Type B pancreatic cell (in vitro differentiated cells): ENCODE results near the gene RAB20. TPM values are rescaled to one million over a fixed set of nuclear protein-coding genes. Genes with fewer than 3 reads are reported as not detected.

Source experiments
- DNase-seq: peaks from one replicate; pipeline ENCODE4 v3.0.0; 2021; ENCODE audit warnings: mixed read lengths; ENCODE audit not compliant: unreplicated experiment; ENCODE audit errors: extremely low spot score
- H3K27ac Mint-ChIP-seq: 2 replicates; pipeline ENCODE4 v1.8.0; 2021; ENCODE audit warnings: mild to moderate bottlenecking, mixed read lengths
- H3K27me3 Mint-ChIP-seq: 2 replicates; pipeline ENCODE4 v1.8.0; 2021; ENCODE audit warnings: mixed read lengths
- H3K36me3 Mint-ChIP-seq: 2 replicates; pipeline ENCODE4 v1.8.0; 2021; ENCODE audit warnings: mixed read lengths
- H3K4me1 Mint-ChIP-seq: one replicate; pipeline ENCODE4 v1.8.0; 2021; ENCODE audit warnings: mixed read lengths; ENCODE audit not compliant: unreplicated experiment
- H3K4me3 Mint-ChIP-seq: 2 replicates; pipeline ENCODE4 v1.8.0; 2021; ENCODE audit warnings: mild to moderate bottlenecking, mixed read lengths
- H3K9me3 Mint-ChIP-seq: 2 replicates; pipeline ENCODE4 v1.8.0; 2021; ENCODE audit warnings: mixed read lengths
- CTCF ChIP-seq: fragments of 200-600 bp; sonication (generic); conservative IDR thresholded peaks from 2 replicates; pipeline ENCODE4 v1.5.0; 2021; ENCODE audit warnings: antibody characterized with exemption, mild to moderate bottlenecking
- total RNA-seq: library from RNA; stranded (reverse); gene quantifications from 2 replicates; pipeline ENCODE4 v1.2.1, GENCODE V29; 2021; ENCODE audit warnings: low replicate concordance

RAB20 gene
- total RNA-seq, 1 donor from 2014 or later, result 6.4 TPM

DNA sequence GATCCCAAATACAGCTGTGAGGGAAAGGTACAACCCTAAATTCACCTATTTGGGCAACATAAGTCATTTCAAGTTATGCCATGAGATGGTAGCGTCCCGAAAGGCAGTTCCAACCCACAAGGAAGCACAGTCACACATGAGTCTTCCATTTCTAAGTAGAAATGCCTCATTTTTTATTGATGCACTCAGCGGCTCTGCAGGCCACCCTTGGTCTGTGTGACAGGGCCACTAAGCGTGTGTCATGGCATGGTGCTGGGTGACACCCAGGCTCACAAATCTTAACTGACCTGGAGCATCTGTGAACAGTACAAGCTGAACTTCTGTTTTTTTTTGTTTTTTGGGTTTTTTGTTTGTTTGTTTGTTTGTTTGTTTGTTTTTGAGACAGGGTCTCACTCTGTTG is 15.1 kb downstream of the RAB20 start:
- Mint-ChIP-seq H3K27me3 (no peaks in the 10 kb centered on the region), H3K4me1 (peaks cover 24% of the 10 kb centered on the region), H3K27ac (no peak overlapping the region), H3K4me3 (no peak overlapping the region), H3K9me3 (no peaks in the 10 kb centered on the region), H3K36me3 (no peaks in the 10 kb centered on the region)
- TF ChIP-seq CTCF, result no peak
- no peak for DNase-seq

- no peak for DNase-seq
- no peak overlapping the region for H3K4me3 Mint-ChIP-seq
- H3K9me3 Mint-ChIP-seq, result no peaks in the 10 kb centered on the region
- H3K27ac Mint-ChIP-seq, result no peak overlapping the region
- no peaks in the 10 kb centered on the region for H3K27me3 Mint-ChIP-seq
- peaks cover 23% of the 10 kb centered on the region for H3K4me1 Mint-ChIP-seq
- no peaks in the 10 kb centered on the region for H3K36me3 Mint-ChIP-seq
- no peak for TF ChIP-seq CTCF
Measured at GRCh38 chr13:110542169-110542796, 19.2 kb downstream of the RAB20 start.

- H3K4me1 Mint-ChIP-seq, result peaks cover 19% of the 10 kb centered on the region
- no peak for DNase-seq
- H3K36me3 Mint-ChIP-seq, result no peaks in the 10 kb centered on the region
- no peak overlapping the region for H3K27ac Mint-ChIP-seq
- H3K4me3 Mint-ChIP-seq, result no peak overlapping the region
- no peak for TF ChIP-seq CTCF
- no peaks in the 10 kb centered on the region for H3K9me3 Mint-ChIP-seq
- no peaks in the 10 kb centered on the region for H3K27me3 Mint-ChIP-seq
Measured at GRCh38 chr13:110541526-110541920, 20.0 kb downstream of the RAB20 start.

DNA sequence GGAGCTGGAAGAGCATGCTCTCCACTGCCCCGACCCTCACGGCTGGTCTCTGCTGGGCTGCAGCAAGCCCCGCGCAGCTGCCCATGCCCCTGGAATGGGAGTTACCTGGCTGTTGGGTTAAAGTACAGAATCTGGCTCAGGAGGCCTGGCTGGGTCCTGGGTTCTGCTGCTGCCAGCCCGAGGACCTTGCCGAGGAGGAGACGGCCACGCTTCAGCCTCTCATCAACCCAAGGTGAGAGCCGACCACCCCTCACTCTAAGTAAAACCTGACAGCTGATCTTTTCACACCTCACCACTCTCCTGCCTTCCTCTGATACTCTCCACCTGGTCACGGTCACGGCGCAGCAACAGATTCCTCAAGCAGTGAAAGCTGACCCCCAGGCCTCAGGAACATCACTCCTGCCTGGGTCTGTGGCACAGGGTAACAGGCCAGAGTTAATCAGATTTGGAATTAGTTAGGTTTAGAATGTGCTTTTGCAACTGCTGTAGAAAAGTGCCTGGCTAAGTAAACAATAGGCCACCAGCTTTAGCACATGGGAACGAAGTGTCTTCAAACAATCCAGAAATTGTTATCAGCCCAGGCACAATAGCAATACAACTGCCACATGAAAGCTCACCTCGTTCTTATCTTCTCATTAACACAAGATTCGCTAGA is 20.5 kb downstream of the RAB20 start:
- no peak for DNase-seq
- TF ChIP-seq CTCF, result no peak
- no peak overlapping the region for H3K4me3 Mint-ChIP-seq

DNA sequence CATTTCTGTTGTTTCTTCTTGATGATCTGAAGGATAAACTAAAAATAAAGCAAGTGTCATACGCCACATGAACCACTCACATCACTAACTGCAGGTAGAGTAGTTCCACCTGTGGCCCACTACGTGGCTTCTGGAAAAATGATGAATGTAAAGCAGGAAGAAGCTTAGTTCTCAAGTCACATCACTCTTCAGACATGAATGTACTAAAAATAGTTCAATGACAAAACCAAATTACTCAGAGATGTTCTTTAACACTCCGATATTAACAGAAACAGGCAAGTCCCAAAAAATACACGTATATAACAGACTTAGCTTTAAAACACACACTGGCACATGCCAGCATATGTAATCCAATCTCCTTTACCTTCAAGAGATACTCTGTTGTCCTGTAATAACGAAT is 21.6 kb downstream of the RAB20 start:
- Mint-ChIP-seq H3K27me3 (no peaks in the 10 kb centered on the region), H3K27ac (no peak overlapping the region)
- TF ChIP-seq CTCF, result no peak

More for the DNA sequence above, 20.5 kb downstream of the RAB20 start:
- H3K27me3 Mint-ChIP-seq, result no peaks in the 10 kb centered on the region
- H3K27ac Mint-ChIP-seq, result no peak overlapping the region
- H3K4me1 Mint-ChIP-seq, result peaks cover 19% of the 10 kb centered on the region
- no peaks in the 10 kb centered on the region for H3K9me3 Mint-ChIP-seq
- H3K36me3 Mint-ChIP-seq, result no peaks in the 10 kb centered on the region

More for the DNA sequence above, 21.6 kb downstream of the RAB20 start:
- no peaks in the 10 kb centered on the region for H3K9me3 Mint-ChIP-seq
- DNase-seq, result no peak
- no peaks in the 10 kb centered on the region for H3K36me3 Mint-ChIP-seq
- H3K4me3 Mint-ChIP-seq, result no peak overlapping the region
- H3K4me1 Mint-ChIP-seq, result peaks cover 19% of the 10 kb centered on the region
